ENCODE results near the gene UCP3.

- no peak for TF ChIP-seq USF1 (IDR thresholded peaks at IDR 0.05)
- no peak for TF ChIP-seq EP300 (IDR thresholded peaks at IDR 0.05; ENCODE audit: borderline replicate concordance)
- no peak for TF ChIP-seq RAD21 (IDR thresholded peaks at IDR 0.05; ENCODE audit: low read depth)
- no peak for TF ChIP-seq EGR1 (IDR thresholded peaks at IDR 0.05)
- TF ChIP-seq ZBTB7A (IDR thresholded peaks at IDR 0.05; ENCODE audit: low read depth): no peak
- TF ChIP-seq YY1 (IDR thresholded peaks at IDR 0.05; ENCODE audit: low read depth): no peak
- TF ChIP-seq CEBPB (IDR thresholded peaks at IDR 0.05): no peak
- TF ChIP-seq MAX (IDR thresholded peaks at IDR 0.05): no peak
- TF ChIP-seq TAF1 (IDR thresholded peaks at IDR 0.05; ENCODE audit: low read depth): no peak
- no peak for TF ChIP-seq TEAD4 (IDR thresholded peaks at IDR 0.05)
- TF ChIP-seq REST (IDR thresholded peaks at IDR 0.05; ENCODE audit: low read depth): no peak
- no peak for TF ChIP-seq TCF12 (IDR thresholded peaks at IDR 0.05; ENCODE audit: low read depth)
- no peak for TF ChIP-seq NFIC (IDR thresholded peaks at IDR 0.05)
- TF ChIP-seq CREB1 (IDR thresholded peaks at IDR 0.05; ENCODE audit: low read depth): no peak
Measured at GRCh38 chr11:73951797-73952196, 57.1 kb downstream of the UCP3 start.
